HFFc6 (cell line): ENCODE results near the gene GOLIM4. TPM values are rescaled to one million over a fixed set of nuclear protein-coding genes. Genes with fewer than 3 reads are reported as not detected.
A peak's percentile ranks its signal among the peaks of the same experiment; 100 is the strongest.

Experiments
- DNase-seq: peaks from one replicate; pipeline ENCODE4 v3.0.0-alpha.2; 2018
- H3K27ac Mint-ChIP-seq: 2 replicates; pipeline ENCODE4 v1.8.0; 2020; ENCODE audit warnings: mild to moderate bottlenecking, mixed read lengths
- H3K27me3 Mint-ChIP-seq: 2 replicates; pipeline ENCODE4 v1.8.0; 2021; ENCODE audit warnings: mild to moderate bottlenecking, moderate library complexity, mixed read lengths; ENCODE audit not compliant: insufficient read depth
- H3K36me3 Mint-ChIP-seq: 2 replicates; pipeline ENCODE4 v1.8.0; 2021; ENCODE audit warnings: low read depth, mixed read lengths
- H3K4me1 Mint-ChIP-seq: 2 replicates; pipeline ENCODE4 v1.8.0; 2020; ENCODE audit warnings: low read depth, mixed read lengths
- H3K4me3 Mint-ChIP-seq: 2 replicates; pipeline ENCODE4 v1.8.0; 2020; ENCODE audit warnings: mild to moderate bottlenecking, moderate library complexity, mixed read lengths
- H3K9me3 Mint-ChIP-seq: 2 replicates; pipeline ENCODE4 v1.8.0; 2020; ENCODE audit warnings: mild to moderate bottlenecking, mixed read lengths
- CTCF ChIP-seq: fragments of 200-600 bp; sonication (generic); IDR thresholded peaks from 2 replicates; pipeline ENCODE4 v1.5.0; 2021; ENCODE audit warnings: antibody characterized with exemption, mild to moderate bottlenecking
- total RNA-seq, 6 experiments: library from RNA; stranded (reverse); fragmentation: NEBNext Ultra II Directional; extraction: Animal tissue kit (Norgen Biotek cat#: 25700); gene quantifications; 2 replicates in 1 of 6; 3 replicates in 5 of 6; pipeline ENCODE4 v1.2.3, GENCODE V29; 2021

The GOLIM4 gene
- total RNA-seq, 6 experiments from 2014 or later = 99.8 to 141 (median 130) TPM

- Mint-ChIP-seq H3K9me3 (no peaks in the 10 kb centered on the region), H3K36me3 (no peaks in the 10 kb centered on the region), H3K27ac (no peak overlapping the region), H3K4me3 (no peak overlapping the region), H3K4me1 (peaks cover 39% of the 10 kb centered on the region), H3K27me3 (no peaks in the 10 kb centered on the region)
- no peak for TF ChIP-seq CTCF
- no peak for DNase-seq
Measured at GRCh38 chr3:168102735-168103410, 7.1 kb upstream of the GOLIM4 start.

- no peaks in the 10 kb centered on the region for H3K9me3 Mint-ChIP-seq
- peak overlapping the region; percentile 67 for H3K4me3 Mint-ChIP-seq
- no peaks in the 10 kb centered on the region for H3K36me3 Mint-ChIP-seq
- H3K4me1 Mint-ChIP-seq = peaks cover 55% of the 10 kb centered on the region
- TF ChIP-seq CTCF = no peak
- 0 out of 2 replicates have a peak, but pooled peaks cover 3% of the 10 kb centered on the region for H3K27me3 Mint-ChIP-seq
- DNase-seq = peak; percentile 67
- H3K27ac Mint-ChIP-seq = peak overlapping the region; percentile 82
Measured at GRCh38 chr3:168100777-168101492, 5.2 kb upstream of the GOLIM4 start.

DNA sequence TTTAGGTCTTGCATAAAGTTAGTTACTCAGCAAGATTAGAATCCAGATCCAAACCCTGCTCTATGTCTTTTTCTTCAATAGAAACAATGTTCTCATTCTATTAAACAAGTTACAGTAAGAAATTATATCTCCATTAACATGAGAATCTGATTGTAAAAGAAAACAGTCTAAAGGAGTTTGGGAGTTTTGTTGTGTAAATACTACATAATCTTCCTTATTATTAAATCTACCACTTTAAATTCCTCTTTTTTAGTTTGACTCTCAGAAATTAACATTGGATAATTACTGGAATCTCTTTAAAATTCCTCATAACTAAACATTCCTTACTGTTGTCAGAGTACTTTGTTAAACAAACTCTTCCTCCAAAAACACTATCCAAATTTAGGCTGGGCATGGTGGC is 1.7 kb upstream of the GOLIM4 start:
- no peak for DNase-seq
- no peaks in the 10 kb centered on the region for H3K9me3 Mint-ChIP-seq
- peaks cover 5% of the 10 kb centered on the region; the same call in 1 of the 2 replicates for H3K27me3 Mint-ChIP-seq
- TF ChIP-seq CTCF = no peak
- H3K27ac Mint-ChIP-seq = peak overlapping the region; percentile 97
- H3K4me3 Mint-ChIP-seq = peak overlapping the region; percentile 92; the same call in 1 of the 2 replicates
- peaks cover 61% of the 10 kb centered on the region for H3K4me1 Mint-ChIP-seq
- H3K36me3 Mint-ChIP-seq = peaks cover 21% of the 10 kb centered on the region

- peak; percentile 95 for DNase-seq
- Mint-ChIP-seq H3K27ac (peak overlapping the region; percentile 97), H3K27me3 (peaks cover 5% of the 10 kb centered on the region; the same call in 1 of the 2 replicates), H3K9me3 (no peaks in the 10 kb centered on the region), H3K36me3 (peaks cover 21% of the 10 kb centered on the region), H3K4me3 (peak overlapping the region; percentile 92), H3K4me1 (peaks cover 63% of the 10 kb centered on the region)
- TF ChIP-seq CTCF = no peak
Measured at GRCh38 chr3:168096210-168096652, 507 bp upstream of the GOLIM4 start.

DNA sequence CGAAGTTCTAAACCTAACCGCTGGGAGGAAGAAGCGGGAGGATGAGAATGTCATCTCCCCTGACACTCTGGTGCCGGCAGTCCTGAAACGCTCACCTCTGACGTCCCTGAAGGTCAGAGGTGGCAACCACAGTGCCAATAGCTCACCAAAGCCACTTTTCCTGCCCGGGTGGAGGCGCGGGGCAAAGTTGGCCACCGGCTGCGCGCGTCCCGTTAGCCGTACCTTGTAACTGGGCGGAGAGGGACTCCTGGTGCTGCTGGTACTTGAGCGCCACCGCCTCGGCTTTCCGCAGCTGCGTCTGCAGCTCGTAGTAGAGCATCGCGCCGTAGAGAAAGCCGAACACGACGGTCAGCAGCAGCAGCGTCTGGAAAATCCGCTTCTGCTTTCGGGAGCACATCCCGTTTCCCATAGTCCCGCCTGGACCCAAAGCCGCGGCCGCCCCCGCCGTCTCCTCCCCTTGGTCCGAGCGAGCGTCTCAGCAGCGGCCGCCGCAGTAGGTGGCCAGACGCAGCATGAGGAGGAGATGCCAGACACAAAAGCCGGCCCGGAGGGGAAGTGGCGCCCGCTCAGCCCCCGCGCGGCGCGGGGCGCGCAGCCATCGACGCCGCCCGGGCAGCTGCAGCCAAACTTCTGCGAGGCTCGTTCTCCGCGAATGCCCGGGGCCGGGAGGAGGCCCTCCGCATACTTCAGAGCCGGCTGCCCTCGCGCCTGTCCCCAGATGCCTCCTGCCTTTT is 680 bp downstream of the GOLIM4 start:
- Mint-ChIP-seq H3K4me1 (peaks cover 63% of the 10 kb centered on the region), H3K27me3 (peaks cover 5% of the 10 kb centered on the region; the same call in 1 of the 2 replicates), H3K36me3 (peaks cover 21% of the 10 kb centered on the region), H3K4me3 (peak overlapping the region; percentile 92), H3K27ac (peak overlapping the region; percentile 97), H3K9me3 (no peaks in the 10 kb centered on the region)
- TF ChIP-seq CTCF = 0 out of 2 replicates have a peak, but pooled peaks have one; percentile 2
- DNase-seq = peak; percentile 75
